ENCODE measurements around the gene SLC12A7.
"Not testable (repeated sequence)": the region's sequence is repeated elsewhere in the genome, so short reads cannot be mapped to it uniquely, and the experiment has no call there.

Gene SLC12A7

DNA sequence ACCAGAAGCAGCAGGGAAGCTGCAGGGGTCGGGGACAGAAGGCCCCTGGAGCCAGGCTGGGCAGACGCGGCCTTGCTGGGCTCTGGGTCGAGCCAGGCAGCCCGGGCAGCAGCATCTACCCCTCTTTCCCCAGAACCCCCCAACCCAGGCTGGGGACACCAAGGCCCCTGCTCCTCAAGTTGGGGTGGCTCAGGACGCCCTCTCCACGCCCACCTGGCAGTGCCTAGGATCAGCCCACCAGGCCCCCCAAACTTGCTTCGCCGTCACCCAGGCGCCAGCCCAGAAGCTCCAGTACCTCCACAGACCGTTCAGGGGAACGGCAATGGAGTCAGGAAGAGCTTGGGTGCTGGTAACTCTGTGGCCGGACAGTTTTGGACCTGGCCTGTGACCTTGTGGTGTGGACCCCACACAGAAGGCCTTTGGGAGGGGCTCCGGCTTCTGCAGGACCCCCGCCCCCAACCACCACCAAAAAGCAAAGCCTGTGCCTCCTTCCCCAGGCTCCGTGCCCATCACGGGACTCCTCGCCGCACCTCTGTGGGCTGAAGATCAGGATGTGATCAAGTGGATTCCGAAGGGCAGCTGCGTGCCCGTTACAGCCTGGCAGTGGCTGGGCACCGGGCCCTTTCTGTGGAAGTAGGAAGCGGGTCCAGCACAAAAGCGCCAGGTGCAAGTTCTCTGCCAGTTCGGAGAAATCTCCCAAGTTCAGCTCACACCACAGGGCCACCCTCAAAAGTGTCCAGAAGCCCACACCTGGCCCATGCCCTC is 2.1 kb downstream of the SLC12A7 start:
- DNase-seq (ENCODE audit: low spot score) = no peak

DNA sequence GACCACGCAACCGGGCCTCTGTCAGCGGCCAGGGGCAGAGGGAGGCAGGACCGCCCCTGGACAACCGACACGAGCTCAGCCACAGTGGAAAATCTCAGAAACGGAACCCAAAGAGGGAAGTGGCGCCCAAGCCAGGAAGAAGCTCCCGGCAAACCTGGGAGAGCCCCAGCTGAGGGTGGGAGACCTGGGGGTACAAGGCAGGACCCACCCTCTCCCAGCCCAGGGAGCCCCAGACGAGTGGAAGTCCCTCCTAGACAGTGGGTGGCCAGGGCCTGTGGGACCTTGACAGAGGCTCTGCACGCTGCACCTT is 3.0 kb downstream of the SLC12A7 start:
- no peak for DNase-seq (ENCODE audit: low spot score)

DNA sequence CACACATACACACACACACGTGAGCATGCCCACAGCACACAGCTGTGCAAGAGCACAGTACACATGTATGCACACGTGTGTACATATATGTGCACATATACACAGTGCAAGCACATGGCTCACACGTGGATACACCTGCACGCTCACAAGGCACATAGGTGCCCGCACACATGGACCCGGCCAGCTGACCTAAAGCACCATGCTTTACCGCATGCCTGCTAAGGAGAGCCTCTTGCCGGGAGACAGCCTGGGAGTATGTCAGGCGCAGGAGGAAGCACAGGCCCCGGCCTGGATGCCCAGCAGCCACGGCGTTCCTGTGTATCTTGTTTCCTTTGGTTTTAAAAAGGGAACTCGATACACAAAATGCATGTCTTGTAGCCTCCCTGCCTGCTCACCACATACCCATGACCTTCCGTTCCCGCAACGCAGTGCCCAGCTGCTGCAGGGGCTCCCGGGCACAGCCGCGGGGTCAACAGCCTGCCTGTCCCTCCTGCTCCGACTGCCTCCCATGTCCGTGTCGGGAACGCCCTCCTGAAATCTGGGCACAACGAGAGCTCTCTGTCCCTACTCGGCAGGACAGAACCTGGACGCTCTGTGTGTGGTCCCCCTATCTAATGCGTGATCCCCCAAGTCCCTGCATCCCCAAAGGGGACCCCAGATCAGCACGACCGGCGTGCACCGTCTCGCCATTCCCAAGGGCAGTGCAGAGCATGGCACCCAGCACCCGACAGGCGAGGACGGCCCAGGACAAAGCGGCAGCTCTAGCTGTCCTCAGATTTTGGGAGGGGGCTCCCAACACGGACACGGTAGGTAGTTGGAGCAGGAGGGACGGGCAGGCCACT is 3.6 kb downstream of the SLC12A7 start:
- no peak for DNase-seq (ENCODE audit: low spot score)

DNA sequence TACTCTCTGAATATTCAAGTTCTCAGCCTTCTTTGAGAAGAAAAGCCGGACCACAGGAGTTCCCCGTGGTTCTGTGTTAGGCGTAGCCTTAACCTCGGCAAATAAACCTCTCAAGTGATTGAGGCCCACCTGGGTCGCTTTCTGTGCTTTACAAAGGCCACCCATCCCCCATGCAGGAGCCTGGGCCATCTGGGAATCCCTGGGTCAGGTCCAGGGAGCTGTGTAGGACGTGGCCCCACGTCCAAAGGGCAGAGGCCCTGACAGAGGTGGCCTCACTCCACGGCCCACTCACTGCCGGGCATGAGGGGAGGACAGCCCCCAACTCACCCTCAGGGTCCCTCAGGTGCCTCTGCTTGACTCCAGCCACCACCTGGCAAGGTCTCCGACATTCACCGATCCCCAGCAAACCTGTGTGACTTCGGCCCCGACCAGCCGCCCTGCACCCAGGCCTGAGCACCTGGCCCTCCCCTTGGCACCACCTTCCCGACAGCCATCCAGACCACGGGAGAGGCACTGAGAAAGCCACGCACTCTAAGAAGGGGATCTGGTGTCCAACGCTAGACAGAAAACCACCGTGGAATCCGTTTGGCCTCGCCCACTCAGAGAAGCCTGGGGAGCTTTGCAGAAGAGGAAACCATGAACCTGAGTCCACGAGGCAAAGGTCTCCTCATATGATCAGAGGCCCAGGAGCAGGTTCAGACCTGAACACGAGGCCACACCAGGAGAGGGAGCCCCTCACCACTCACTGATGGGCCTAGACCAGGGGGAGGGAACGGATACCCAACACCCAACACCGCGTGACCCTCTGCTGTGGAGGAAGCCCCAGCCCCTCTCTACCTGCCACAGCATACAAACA is 4.5 kb downstream of the SLC12A7 start:
- DNase-seq (ENCODE audit: low spot score) = no peak

DNA sequence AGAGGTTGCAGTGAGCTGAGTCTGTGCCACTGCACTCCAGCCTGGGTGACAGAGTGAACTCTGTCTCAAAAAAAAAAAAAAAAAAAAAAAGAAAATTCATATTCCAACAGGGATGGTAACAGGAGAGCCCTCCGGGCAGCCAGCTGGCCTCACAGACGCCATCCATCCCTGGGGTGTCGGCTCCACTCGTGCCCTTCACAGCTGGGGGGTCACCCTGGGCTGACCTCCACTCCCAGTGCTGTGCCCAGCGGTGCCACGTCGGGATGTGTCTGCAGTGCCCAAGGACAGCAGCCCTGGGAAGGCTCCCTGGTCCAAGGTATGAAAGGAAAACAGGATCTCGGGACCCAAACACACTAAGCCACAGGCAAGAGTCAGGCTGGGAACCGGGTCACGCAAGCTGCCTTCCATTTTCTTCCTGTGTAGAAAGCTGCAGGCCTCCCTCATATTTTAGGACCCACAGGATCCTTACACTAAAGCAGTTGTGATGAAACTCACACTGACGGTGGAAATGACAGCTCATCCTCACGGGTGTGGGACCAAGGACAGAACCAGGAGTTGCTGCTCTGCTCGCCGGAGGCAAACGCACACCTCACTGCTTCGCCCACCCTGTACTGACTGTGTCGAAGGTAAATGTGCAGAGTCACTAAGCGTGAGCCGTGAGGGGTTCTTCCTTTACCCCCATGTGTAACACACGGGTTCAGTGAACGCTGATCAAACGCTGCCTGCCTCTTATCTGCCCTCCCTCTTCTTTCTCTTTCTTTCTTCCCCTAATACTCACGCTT is 5.3 kb downstream of the SLC12A7 start:
- no peak for DNase-seq (ENCODE audit: low spot score)

DNA sequence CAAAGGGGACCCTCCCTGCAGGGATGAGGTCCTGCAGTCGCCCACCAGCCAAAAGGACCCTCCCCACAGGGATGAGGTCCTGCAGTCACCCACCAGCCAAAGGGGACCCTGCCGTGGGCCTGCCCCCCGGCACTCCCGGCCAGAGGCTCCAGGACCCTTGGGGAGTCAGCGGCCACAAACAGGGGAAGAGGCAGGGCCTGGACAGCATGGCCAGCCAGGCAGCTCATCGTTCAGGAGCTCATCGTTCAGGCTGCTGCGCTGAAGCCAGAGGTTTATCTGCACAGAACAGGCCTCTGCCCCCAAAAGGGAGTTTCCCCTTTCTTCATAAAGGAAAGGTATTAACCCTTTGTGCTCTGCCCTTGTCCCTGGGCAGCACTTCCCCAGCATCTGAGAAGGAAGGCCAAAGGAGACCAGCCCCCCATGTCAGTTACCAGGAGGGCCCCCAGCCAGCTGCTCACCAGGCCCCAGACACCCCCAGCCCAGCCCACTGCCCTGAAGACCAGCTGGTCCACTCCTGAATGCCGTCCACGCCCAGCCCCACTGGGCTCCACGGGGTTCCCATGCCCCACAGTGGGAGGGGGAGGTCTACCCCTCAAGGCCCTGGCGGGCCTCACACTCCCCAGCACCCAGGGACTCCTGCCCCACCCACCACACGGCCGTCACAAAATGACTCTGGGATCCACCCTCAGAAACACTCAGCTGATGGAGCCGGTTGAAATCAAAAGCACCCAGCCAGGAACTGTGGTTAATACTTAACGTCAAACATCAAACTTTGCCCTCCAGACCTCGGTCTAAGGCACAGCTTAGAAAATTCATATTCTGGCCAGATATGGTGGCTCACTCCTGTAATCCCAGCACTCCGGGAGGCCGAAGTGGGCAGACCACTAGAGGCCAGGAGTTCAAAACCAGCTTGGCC is 6.3 kb downstream of the SLC12A7 start:
- no peak for DNase-seq (ENCODE audit: low spot score)

DNA sequence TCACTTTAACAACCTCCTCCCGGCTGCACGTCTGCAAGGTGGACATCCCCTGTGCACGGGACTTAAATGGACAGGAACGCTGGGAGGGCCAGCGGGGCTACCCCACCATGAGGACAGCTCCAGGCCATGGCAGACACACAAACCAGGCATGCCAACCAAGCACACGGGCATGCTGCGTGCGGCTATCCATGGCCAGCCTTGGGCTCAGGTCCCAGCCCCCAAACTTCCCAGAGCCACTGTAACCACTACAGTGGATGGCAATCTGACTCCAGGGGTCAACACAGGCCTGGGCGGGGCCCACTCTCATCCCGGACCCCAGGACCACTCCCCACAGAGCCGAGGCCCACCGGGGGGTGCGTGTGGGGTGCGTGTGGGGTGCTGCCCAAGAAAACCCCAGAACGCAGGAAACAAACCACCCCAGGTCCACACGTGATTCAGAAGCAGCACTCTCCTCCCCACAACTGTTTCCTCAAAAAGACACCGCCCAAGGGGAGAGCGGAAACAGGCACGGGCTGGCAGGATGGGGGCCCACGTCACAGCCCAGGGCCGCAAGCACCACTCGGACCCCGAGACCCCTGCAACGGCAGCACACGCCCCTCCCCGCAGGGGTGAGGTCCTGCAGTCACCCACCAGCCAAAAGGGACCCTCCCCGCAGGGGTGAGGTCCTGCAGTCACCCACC is 7.4 kb downstream of the SLC12A7 start:
- no peak for DNase-seq (ENCODE audit: low spot score)

DNA sequence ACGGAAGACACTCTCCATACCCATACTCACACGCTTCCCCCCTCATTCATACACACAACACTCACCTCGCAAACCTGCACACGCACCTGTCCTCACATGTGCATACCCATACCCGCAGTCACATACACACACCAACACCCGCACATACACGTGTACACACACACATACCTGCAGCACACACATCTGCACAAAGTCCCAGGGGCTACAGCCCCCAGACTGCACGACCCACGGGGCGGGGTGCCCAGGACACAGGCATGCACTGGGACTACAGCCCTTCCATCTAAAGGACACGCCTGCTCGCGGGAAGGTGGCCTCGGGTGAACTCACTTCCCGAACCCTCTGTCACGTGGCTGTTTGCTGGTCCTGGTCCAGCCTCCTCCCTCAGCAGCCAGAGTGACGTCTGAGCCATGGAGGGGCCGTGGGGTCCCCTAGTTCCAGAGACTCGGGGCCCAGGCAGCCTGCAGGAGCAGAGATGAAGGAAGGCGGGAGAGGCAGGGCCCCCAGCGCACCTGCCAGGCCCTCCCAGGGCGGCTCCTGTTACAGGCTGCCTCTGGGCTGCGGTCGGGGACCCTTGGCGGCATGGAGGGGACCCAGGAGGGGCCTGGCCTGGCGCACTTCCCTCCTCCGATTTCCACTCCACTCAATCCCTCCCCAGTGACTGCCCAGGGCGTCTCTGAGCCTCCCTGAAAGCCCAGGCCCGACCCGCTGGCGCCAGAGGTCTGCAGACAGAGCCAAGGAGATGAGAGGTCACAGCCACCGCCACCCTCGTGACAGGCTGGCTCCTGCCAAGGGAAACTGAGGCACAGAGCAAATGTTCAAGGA is 8.1 kb downstream of the SLC12A7 start:
- DNase-seq (ENCODE audit: low spot score) = no peak

DNA sequence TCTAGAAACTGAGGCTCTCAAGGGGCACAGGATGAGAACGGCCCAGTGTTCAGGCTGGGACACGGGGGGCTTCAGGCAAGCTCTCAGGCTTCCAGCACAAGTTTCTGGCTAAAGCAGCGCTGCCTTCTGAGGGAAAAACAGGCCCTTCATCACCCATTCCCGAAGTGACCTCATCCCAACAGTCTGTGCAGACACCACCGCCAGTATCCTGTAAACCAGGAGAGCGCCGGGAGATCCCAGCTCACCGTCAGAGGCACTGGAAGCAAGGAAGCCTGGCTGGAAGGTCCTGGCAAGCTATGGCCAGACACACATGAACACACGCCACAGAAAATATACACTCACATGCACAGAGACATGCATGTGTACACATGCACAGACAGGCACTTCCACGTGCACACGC is 8.8 kb downstream of the SLC12A7 start:
- DNase-seq (ENCODE audit: low spot score) = no peak

DNA sequence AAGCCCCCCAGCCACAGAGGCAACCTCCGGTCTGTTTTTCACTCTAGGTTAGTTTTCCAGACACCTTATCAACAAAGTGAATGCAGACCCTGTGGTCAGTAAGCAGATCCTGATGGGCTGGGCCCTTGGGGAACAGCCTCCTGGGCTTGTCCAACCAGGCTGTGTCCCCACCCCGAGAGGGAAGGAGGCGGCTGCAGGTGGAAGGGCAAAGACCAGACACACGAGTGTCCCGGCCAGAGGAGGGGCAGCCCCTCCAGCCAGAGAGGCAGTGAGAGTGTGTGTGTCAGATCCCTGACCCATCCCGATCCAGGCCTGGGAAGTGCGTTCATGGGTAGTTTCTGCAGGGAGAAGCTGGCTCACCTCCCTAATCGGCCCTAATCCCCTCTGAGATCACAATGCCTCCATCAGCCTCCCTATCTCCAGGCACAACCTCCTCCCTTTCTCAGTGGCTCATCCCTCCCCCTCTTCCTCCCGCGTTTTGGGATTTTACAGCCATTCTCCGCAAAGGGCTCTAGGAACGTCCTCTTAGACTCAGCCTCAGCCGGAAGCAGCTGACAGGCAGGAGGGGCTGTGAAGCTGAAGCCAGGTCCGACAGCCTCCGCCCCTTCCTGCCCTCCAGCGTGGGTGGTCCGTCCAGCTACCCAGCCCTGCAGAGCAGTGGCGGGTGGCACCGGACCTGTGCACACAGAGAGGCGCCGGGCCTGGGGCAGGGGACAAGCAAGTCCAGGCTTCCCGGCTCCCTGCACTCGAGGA is 9.7 kb downstream of the SLC12A7 start:
- no peak for DNase-seq (ENCODE audit: low spot score)

DNA sequence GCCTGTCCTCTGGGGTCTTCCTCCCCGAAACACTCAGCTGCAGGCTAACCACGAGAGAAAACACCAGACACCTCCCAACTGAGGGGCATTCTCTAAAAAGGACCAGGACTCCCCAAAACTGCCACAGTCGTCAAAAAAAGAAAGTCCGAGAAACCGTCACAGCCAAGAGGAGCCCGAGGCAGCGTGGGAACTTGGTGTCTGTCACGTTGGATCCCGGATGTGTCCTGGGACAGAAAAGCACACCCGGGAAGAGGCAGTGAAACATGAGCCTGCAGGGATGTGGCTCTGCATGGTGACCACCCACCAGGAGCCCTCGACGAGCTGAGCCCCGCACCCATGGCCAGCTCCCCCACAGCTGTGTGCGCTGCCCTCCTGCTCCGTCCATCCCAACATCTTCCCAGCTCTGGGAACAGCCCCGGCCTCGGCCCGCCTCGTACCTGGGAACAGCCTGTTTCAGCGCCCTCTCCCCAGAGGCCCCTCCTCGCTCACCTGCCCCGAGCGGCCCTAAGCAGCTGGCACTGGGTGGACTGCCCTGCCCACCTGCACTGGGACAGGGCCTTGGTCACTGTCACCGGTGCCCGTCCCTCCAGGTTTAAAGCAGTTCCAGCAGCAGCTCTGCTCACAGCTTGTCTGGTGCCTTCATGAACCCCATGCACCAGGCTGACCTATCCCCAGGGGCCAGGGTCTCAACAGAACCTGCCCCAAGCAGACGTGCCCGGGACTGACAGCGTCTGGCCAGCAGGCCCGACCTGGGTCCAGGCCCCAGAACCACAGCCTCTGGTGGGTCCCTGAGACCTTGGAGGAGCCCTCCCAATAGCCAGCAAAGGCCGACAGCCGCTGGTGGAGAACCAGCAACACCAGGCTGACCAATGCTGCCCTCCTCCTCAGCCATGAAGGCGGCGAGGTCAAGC is 10.9 kb downstream of the SLC12A7 start:
- DNase-seq (ENCODE audit: low spot score) = no peak

DNA sequence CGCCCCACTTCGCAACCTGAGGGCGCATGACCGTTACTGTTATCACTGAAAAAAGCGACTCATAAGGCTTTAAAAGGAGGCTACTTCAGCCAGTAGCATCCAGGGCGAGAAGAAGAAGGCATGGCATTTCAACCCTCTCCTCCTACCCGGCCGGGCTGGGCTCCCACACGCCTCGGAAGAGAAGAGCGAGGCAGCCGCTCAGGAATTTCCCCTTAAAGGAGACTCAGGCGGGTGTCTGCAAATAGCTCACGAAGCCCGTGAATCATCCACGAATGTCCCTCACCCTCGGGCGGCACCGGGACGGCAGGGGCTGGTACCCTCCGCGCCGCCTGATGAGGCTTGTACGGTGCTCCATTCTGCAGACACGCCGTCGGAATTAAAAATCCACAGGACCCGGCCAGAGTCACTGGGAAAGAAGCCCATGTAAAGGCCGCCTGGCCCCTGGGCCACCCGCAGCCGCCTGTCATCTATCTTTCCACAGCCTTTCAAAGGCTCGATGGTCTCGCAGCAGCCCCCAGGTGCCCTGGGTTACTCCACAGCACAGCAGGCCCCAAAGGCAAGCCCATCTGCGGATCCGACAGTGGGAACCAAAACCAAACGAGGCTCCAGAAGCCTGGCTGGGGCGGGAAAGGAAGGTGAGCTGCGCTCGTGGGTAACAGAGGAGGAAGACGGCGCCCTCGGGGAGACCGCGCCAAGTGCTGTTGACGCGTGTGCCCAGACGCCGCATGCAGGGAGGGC is 11.8 kb downstream of the SLC12A7 start:
- DNase-seq (ENCODE audit: low spot score) = no peak

DNA sequence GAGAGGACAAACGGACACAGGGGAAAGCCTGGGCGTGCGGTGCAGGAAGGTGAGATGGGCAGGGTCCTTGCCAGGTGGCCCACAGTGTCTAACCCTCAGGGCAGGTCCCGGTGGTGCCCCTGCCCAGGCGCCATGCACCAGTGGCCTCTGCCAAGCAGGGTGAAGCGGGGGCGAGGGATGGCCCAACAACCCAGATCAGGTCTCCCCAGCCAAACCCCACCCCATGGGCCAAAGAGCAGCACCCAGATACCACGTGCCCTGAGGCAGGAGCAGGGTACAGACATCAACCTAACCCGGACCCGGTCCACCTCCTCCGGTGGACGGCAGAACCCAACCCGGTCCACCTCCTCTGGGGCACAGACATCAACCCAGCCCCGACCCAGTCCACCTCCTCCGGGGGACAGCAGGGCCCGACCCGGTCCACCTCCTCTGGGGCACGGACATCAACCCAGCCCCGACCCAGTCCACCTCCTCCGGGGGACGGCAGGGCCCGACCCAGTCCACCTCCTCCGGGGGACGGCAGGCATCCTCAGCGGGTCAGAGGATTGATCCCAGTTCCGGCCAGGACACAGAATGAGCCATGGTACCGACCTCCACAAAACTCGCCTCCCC is 12.8 kb downstream of the SLC12A7 start:
- no peak for DNase-seq (ENCODE audit: low spot score)

DNA sequence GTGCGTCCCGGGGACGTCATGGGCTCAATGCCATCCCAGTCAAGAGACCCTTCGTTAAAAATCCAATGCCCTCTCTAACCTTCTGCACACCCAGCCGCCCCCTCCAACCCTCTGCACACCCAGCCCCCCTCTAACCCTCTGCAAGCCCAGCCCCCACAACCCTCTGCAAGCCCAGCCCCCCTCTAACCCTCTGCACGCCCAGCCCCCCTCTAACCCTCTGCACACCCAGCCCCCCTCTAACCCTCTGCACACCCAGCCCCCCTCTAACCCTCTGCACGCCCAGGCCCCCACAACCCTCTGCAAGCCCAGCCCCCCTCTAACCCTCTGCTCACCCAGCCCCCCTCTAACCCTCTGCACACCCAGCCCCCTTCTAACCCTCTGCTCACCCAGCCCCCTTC is 13.9 kb downstream of the SLC12A7 start:
- not testable (repeated sequence) for DNase-seq (ENCODE audit: low spot score)

DNA sequence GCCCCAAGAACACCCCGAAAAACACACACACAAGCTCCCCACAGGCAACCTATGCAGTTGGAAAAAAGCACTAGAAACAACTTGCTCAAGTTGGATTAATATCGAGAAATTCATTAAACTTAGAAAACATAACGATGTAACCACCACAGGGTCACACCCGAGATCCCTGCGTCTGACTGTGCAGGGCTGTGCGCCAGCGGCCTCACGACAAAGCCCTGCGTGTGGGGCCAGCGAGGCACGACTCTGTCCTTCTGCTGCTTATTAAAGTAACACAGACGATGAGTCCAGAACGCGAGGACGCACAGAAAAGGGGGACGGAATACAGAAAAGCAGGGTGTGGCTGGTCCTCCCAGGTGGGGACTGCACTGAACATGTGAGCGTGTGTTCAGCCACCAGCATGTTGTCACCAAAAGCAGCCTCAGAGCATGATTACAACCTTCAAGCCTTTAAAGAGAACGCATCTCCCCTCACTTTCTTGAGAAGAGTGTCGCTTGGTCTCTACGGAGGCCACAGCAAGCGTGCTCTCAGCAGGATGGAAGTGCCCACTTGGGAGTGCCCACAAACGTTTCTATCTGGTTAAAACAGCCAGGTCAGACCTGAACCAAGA is 14.4 kb downstream of the SLC12A7 start:
- DNase-seq (ENCODE audit: low spot score) = no peak

DNA sequence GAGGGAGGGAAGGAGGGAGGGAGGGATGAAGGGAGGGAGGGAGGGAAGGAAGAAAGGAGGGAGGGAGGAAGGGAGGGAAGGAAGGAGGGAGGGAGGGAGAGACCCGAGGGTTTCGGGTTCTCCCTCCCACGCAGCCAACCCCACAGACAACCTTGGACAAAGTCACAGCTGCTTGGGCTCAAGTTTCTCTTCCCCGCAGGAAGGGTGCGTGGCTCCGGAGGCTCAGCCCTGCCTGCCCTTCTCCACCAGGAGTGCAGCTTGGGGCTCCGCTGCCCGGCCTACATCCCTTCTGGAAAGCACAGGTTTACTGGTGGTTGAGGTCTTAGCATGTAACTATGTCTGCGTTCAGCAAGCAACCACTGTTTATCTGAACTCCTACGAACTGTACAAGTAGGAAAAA is 15.0 kb downstream of the SLC12A7 start:
- no peak for DNase-seq (ENCODE audit: low spot score)

Measured in AG08395 (cell line).